ENCODE measurements around the gene ITGA4. TPM values are rescaled to one million over a fixed set of nuclear protein-coding genes. Genes with fewer than 3 reads are reported as not detected.

Gene ITGA4
- total RNA-seq, 1 experiment from 2014 or later, result 0.33 TPM

DNA sequence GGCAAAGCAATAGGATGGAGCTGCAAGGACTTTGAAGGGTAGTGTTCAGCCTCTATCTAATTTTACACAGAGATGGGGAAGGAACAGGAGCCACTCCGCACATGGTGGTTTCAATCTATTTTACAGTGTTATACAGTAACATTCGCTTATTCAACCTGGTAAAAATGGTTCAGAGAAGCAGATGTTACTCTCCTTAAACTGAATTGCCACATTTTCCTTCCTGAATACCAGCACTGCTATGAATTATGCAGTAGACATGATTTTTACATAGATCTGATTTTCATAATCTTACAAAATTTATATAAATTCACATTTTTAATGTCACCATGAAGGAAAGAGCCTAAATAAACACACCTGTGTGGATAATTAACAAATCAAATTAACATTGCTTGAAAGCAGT lies 85.0 kb downstream of the ITGA4 start:
- TF ChIP-seq, protein P1, sequence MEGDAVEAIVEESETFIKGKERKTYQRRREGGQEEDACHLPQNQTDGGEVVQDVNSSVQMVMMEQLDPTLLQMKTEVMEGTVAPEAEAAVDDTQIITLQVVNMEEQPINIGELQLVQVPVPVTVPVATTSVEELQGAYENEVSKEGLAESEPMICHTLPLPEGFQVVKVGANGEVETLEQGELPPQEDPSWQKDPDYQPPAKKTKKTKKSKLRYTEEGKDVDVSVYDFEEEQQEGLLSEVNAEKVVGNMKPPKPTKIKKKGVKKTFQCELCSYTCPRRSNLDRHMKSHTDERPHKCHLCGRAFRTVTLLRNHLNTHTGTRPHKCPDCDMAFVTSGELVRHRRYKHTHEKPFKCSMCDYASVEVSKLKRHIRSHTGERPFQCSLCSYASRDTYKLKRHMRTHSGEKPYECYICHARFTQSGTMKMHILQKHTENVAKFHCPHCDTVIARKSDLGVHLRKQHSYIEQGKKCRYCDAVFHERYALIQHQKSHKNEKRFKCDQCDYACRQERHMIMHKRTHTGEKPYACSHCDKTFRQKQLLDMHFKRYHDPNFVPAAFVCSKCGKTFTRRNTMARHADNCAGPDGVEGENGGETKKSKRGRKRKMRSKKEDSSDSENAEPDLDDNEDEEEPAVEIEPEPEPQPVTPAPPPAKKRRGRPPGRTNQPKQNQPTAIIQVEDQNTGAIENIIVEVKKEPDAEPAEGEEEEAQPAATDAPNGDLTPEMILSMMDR (IDR thresholded peaks at IDR 0.05; ENCODE audit: unreplicated experiment), result no peak
- intact Hi-C loops (cut with micrococcal nuclease; ENCODE audit: unreplicated experiment), result no loop called here
- CTCF ChIA-PET, result no interaction called here
- Mint-ChIP-seq H3K9me3 (ENCODE audit: low read depth, unreplicated experiment) (no peaks in the 10 kb centered on the region), H3K27me3 (ENCODE audit: unreplicated experiment) (no peaks in the 10 kb centered on the region), H3K36me3 (ENCODE audit: insufficient read depth, unreplicated experiment) (no peaks in the 10 kb centered on the region), H3K4me1 (ENCODE audit: low read depth, unreplicated experiment) (peaks cover 10% of the 10 kb centered on the region), H3K27ac (ENCODE audit: unreplicated experiment) (no peak overlapping the region), H3K4me3 (ENCODE audit: low read depth, unreplicated experiment) (no peak overlapping the region)
- BruUV-seq (replicated peaks), result no TSS peak
- no peak for DNase-seq

GRCh38 chr2:181546086-181546485 lies 88.9 kb downstream of the ITGA4 start:
- H3K27ac Mint-ChIP-seq (ENCODE audit: unreplicated experiment), result no peak overlapping the region
- peaks cover 10% of the 10 kb centered on the region for H3K4me1 Mint-ChIP-seq (ENCODE audit: low read depth, unreplicated experiment)
- CTCF ChIA-PET, result interaction anchor here (0.9 to 1.1 kb wide), 2 partner anchors 21 to 169 kb away, joined by 3 to 9 read pairs; no protein-coding TSS in a partner anchor
- peak overlapping the region; percentile 5 for H3K4me3 Mint-ChIP-seq (ENCODE audit: low read depth, unreplicated experiment)
- BruUV-seq (replicated peaks), result no TSS peak
- H3K9me3 Mint-ChIP-seq (ENCODE audit: low read depth, unreplicated experiment), result no peaks in the 10 kb centered on the region
- DNase-seq, result peak; percentile 3
- no peaks in the 10 kb centered on the region for H3K27me3 Mint-ChIP-seq (ENCODE audit: unreplicated experiment)
- TF ChIP-seq, protein P1 (IDR thresholded peaks at IDR 0.05; ENCODE audit: unreplicated experiment), result no peak
- H3K36me3 Mint-ChIP-seq (ENCODE audit: insufficient read depth, unreplicated experiment), result no peaks in the 10 kb centered on the region
- intact Hi-C loops (cut with micrococcal nuclease; ENCODE audit: unreplicated experiment), result no loop called here

DNA sequence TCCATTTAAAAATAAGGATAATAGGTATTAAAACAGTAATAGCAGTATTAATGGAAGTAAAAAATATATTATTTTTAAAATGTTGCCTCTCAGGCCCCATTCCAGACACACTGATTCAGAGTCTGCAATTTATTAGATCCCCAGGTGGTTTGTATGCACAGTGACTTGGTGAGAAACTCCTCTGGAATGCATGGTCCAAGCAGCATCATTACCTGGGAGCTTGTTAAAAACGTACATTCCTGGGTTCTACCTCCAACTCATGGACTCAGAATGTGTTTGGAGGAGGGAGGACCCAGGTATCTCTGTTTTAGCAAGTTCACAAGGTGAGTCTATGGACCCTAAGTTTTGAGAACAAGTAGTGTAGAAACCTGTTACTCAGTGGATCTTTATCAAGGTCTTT lies 95.6 kb downstream of the ITGA4 start:
- H3K4me3 Mint-ChIP-seq (ENCODE audit: low read depth, unreplicated experiment), result no peak overlapping the region
- H3K36me3 Mint-ChIP-seq (ENCODE audit: insufficient read depth, unreplicated experiment), result no peaks in the 10 kb centered on the region
- TF ChIP-seq, protein P1 (IDR thresholded peaks at IDR 0.05; ENCODE audit: unreplicated experiment), result no peak
- H3K27me3 Mint-ChIP-seq (ENCODE audit: unreplicated experiment), result no peaks in the 10 kb centered on the region
- no TSS peak for BruUV-seq (replicated peaks)
- no peak overlapping the region for H3K27ac Mint-ChIP-seq (ENCODE audit: unreplicated experiment)
- intact Hi-C loops (cut with micrococcal nuclease; ENCODE audit: unreplicated experiment), result no loop called here
- H3K4me1 Mint-ChIP-seq (ENCODE audit: low read depth, unreplicated experiment), result no peaks in the 10 kb centered on the region
- peak; percentile 31 for DNase-seq
- H3K9me3 Mint-ChIP-seq (ENCODE audit: low read depth, unreplicated experiment), result no peaks in the 10 kb centered on the region
- CTCF ChIA-PET, result no interaction called here

- H3K9me3 Mint-ChIP-seq (ENCODE audit: low read depth, unreplicated experiment), result no peaks in the 10 kb centered on the region
- no peak overlapping the region for H3K27ac Mint-ChIP-seq (ENCODE audit: unreplicated experiment)
- no peak for DNase-seq
- no peaks in the 10 kb centered on the region for H3K27me3 Mint-ChIP-seq (ENCODE audit: unreplicated experiment)
- CTCF ChIA-PET, result no interaction called here
- no peaks in the 10 kb centered on the region for H3K4me1 Mint-ChIP-seq (ENCODE audit: low read depth, unreplicated experiment)
- no peak overlapping the region for H3K4me3 Mint-ChIP-seq (ENCODE audit: low read depth, unreplicated experiment)
- intact Hi-C loops (cut with micrococcal nuclease; ENCODE audit: unreplicated experiment), result no loop called here
- TF ChIP-seq, protein P1 (IDR thresholded peaks at IDR 0.05; ENCODE audit: unreplicated experiment), result no peak
- BruUV-seq (replicated peaks), result no TSS peak
- no peaks in the 10 kb centered on the region for H3K36me3 Mint-ChIP-seq (ENCODE audit: insufficient read depth, unreplicated experiment)
Measured at GRCh38 chr2:181553244-181553643, 96.1 kb downstream of the ITGA4 start.
